Activated CD4-positive, alpha-beta memory T cell treated with anti-CD3 and anti-CD28 coated beads for 36 hours (primary cell): ENCODE measurements around the gene AZGP1. TPM values are rescaled to one million over a fixed set of nuclear protein-coding genes. Genes with fewer than 3 reads are reported as not detected.

Experiments
- CTCF ChIA-PET: fragments of 350-600 bp; sonication (Branson Sonifier 250); formaldehyde crosslinking; loops from one replicate; lab custom pipeline; 2021; ENCODE audit warnings: antibody characterized with exemption, inconsistent platforms; lab: Charles Lee
- POLR2A ChIA-PET: fragments of 350-600 bp; sonication (Branson Sonifier 250); formaldehyde crosslinking; loops from one replicate; lab custom pipeline; 2021; ENCODE audit warnings: antibody characterized with exemption; lab: Charles Lee
- DNase-seq: peaks from one replicate; pipeline ENCODE4 v3.0.0-alpha.2; 2020
- H3K27ac Mint-ChIP-seq: one replicate; pipeline ENCODE4 v1.8.0; 2021; ENCODE audit warnings: mixed read lengths
- H3K27me3 Mint-ChIP-seq: one replicate; pipeline ENCODE4 v1.8.0; 2021; ENCODE audit warnings: mixed read lengths
- H3K36me3 Mint-ChIP-seq: one replicate; pipeline ENCODE4 v1.8.0; 2021; ENCODE audit warnings: mixed read lengths
- H3K4me1 Mint-ChIP-seq: one replicate; pipeline ENCODE4 v1.8.0; 2021; ENCODE audit warnings: low read depth, mixed read lengths
- H3K4me3 Mint-ChIP-seq: one replicate; pipeline ENCODE4 v1.8.0; 2021; ENCODE audit warnings: mild to moderate bottlenecking, mixed read lengths
- H3K9me3 Mint-ChIP-seq: one replicate; pipeline ENCODE4 v1.8.0; 2021; ENCODE audit warnings: mixed read lengths
- intact Hi-C: fragments of 100-400 bp; cut with micrococcal nuclease; formaldehyde crosslinking; loops from one replicate; pipeline ENCODE4 v1.15.1; 2023
- total RNA-seq, 2 experiments: library from RNA; stranded (reverse); gene quantifications; one replicate each; pipeline ENCODE4 v1.2.3, GENCODE V29; 2021

AZGP1 gene
- not detected for total RNA-seq

- Mint-ChIP-seq H3K36me3 (no peaks in the 10 kb centered on the region), H3K4me3 (no peak within 1 kb of the TSS), H3K27me3 (no peaks in the 10 kb centered on the region), H3K4me1 (no peaks in the 10 kb centered on the region), H3K27ac (no peak within 1 kb of the TSS), H3K9me3 (no peaks in the 10 kb centered on the region)
- intact Hi-C loops: loop anchor here (2.0 kb wide), 1 partner anchor 69 kb away; no protein-coding TSS in a partner anchor
- POLR2A ChIA-PET: no interaction called here
- DNase-seq: no peak
- CTCF ChIA-PET: interaction anchor here (0.9 kb wide), 1 partner anchor 15 kb away, joined by 3 read pairs; no protein-coding TSS in a partner anchor
Observed at GRCh38 chr7:99975782-99976521, at the start of gene AZGP1. Gene AZGP1, minus strand, starts transcription at chr7:99976031. Its CDS starts 11 bp downstream, at chr7:99976020.

GRCh38 chr7:100024020-100024619 is 48.3 kb upstream of the AZGP1 start:
- Mint-ChIP-seq H3K27ac (peak overlapping the region; percentile 13), H3K4me1 (peaks cover 48% of the 10 kb centered on the region), H3K9me3 (no peaks in the 10 kb centered on the region), H3K27me3 (no peaks in the 10 kb centered on the region), H3K36me3 (peaks cover 34% of the 10 kb centered on the region), H3K4me3 (no peak overlapping the region)
- ChIA-PET POLR2A (no interaction called here), CTCF (interaction anchor here (0.6 to 1.1 kb wide), 2 partner anchors 31 to 33 kb away, joined by 3 to 4 read pairs; no protein-coding TSS in a partner anchor)
- DNase-seq: no peak
- intact Hi-C loops: loop anchor here (10.0 kb wide), 1 partner anchor 519 kb away; the partner anchor contains the start of genes ZKSCAN5 and ZNF394

GRCh38 chr7:100023526-100023925 is 47.7 kb upstream of the AZGP1 start:
- Mint-ChIP-seq H3K4me3 (no peak overlapping the region), H3K36me3 (peaks cover 36% of the 10 kb centered on the region), H3K27ac (peak overlapping the region; percentile 13), H3K4me1 (peaks cover 53% of the 10 kb centered on the region), H3K9me3 (no peaks in the 10 kb centered on the region), H3K27me3 (no peaks in the 10 kb centered on the region)
- DNase-seq: no peak
- CTCF ChIA-PET: interaction anchor here (0.6 to 1.1 kb wide), 2 partner anchors 30 to 33 kb away, joined by 3 to 4 read pairs; no protein-coding TSS in a partner anchor
- POLR2A ChIA-PET: no interaction called here
- intact Hi-C loops: loop anchor here (10.0 kb wide), 1 partner anchor 519 kb away; the partner anchor contains the start of genes ZKSCAN5 and ZNF394

- Mint-ChIP-seq H3K36me3 (peaks cover 40% of the 10 kb centered on the region), H3K4me3 (no peak overlapping the region), H3K4me1 (peaks cover 58% of the 10 kb centered on the region), H3K9me3 (no peaks in the 10 kb centered on the region), H3K27ac (no peak overlapping the region), H3K27me3 (no peaks in the 10 kb centered on the region)
- intact Hi-C loops: loop anchor here (10.0 kb wide), 1 partner anchor 518 kb away; the partner anchor contains the start of genes ZKSCAN5 and ZNF394
- ChIA-PET CTCF (interaction anchor here (1.1 to 2.7 kb wide), 2 partner anchors 32 to 43 kb away, joined by 3 to 9 read pairs; no protein-coding TSS in a partner anchor), POLR2A (no interaction called here)
- no peak for DNase-seq
Observed at GRCh38 chr7:100022621-100023020, 46.8 kb upstream of the AZGP1 start.

GRCh38 chr7:100021297-100021696 is 45.5 kb upstream of the AZGP1 start:
- peak; percentile 27 for DNase-seq
- Mint-ChIP-seq H3K4me1 (peaks cover 70% of the 10 kb centered on the region), H3K27me3 (no peaks in the 10 kb centered on the region), H3K27ac (peak overlapping the region; percentile 50), H3K4me3 (no peak overlapping the region), H3K36me3 (peaks cover 42% of the 10 kb centered on the region), H3K9me3 (no peaks in the 10 kb centered on the region)
- intact Hi-C loops: loop anchor here (10.0 kb wide), 1 partner anchor 516 kb away; the partner anchor contains the start of genes ZKSCAN5 and ZNF394
- ChIA-PET CTCF (interaction anchor here (1.3 to 2.7 kb wide), 3 partner anchors 17 to 42 kb away, joined by 3 to 9 read pairs (median 4); no protein-coding TSS in a partner anchor), POLR2A (interaction anchor here (1.2 kb wide), 1 partner anchor 28 kb away, joined by 3 read pairs; the partner anchor contains the start of gene ZSCAN21)

- ChIA-PET CTCF (interaction anchor here (1.4 kb wide), 1 partner anchor 40 kb away, joined by 4 read pairs; no protein-coding TSS in a partner anchor), POLR2A (no interaction called here)
- peak; percentile 28 for DNase-seq
- intact Hi-C loops: loop anchor here (10.0 kb wide), 1 partner anchor 515 kb away; the partner anchor contains the start of genes ZKSCAN5 and ZNF394
- H3K9me3 Mint-ChIP-seq: no peaks in the 10 kb centered on the region
- peaks cover 33% of the 10 kb centered on the region for H3K36me3 Mint-ChIP-seq
- no peak overlapping the region for H3K4me3 Mint-ChIP-seq
- H3K4me1 Mint-ChIP-seq: peaks cover 66% of the 10 kb centered on the region
- H3K27me3 Mint-ChIP-seq: no peaks in the 10 kb centered on the region
- H3K27ac Mint-ChIP-seq: peak overlapping the region; percentile 35
Observed at GRCh38 chr7:100019908-100020307, 44.1 kb upstream of the AZGP1 start.

GRCh38 chr7:100017875-100018274 is 42.0 kb upstream of the AZGP1 start:
- no peak for DNase-seq
- H3K4me3 Mint-ChIP-seq: no peak overlapping the region
- intact Hi-C loops: no loop called here
- H3K36me3 Mint-ChIP-seq: peaks cover 17% of the 10 kb centered on the region
- H3K27ac Mint-ChIP-seq: no peak overlapping the region
- peaks cover 66% of the 10 kb centered on the region for H3K4me1 Mint-ChIP-seq
- no peaks in the 10 kb centered on the region for H3K9me3 Mint-ChIP-seq
- POLR2A ChIA-PET: no interaction called here
- no peaks in the 10 kb centered on the region for H3K27me3 Mint-ChIP-seq
- CTCF ChIA-PET: interaction anchor here (1.3 to 3.3 kb wide), 2 partner anchors 27 to 460 kb away, joined by 4 to 14 read pairs; no protein-coding TSS in a partner anchor

- H3K4me1 Mint-ChIP-seq: peaks cover 61% of the 10 kb centered on the region
Observed at GRCh38 chr7:100017300-100017699, 41.5 kb upstream of the AZGP1 start.

GRCh38 chr7:100016215-100016901 is 40.5 kb upstream of the AZGP1 start:
- Mint-ChIP-seq H3K27ac (peak overlapping the region; percentile 94), H3K27me3 (no peaks in the 10 kb centered on the region), H3K4me1 (peaks cover 52% of the 10 kb centered on the region), H3K36me3 (peaks cover 11% of the 10 kb centered on the region), H3K4me3 (peak overlapping the region; percentile 92), H3K9me3 (no peaks in the 10 kb centered on the region)
- intact Hi-C loops: no loop called here
- POLR2A ChIA-PET: interaction anchor here (0.7 to 3.0 kb wide), 6 partner anchors 15 to 544 kb away, joined by 3 to 14 read pairs (median 4); partner anchors contain the start of genes TRIM4 and ZSCAN21
- no peak for DNase-seq
- CTCF ChIA-PET: interaction anchor here (1.1 to 3.3 kb wide), 5 partner anchors 18 to 462 kb away, joined by 3 to 14 read pairs (median 4); no protein-coding TSS in a partner anchor

More at GRCh38 chr7:100017300-100017699, 41.5 kb upstream of the AZGP1 start:
- CTCF ChIA-PET: interaction anchor here (1.1 to 3.3 kb wide), 3 partner anchors 26 to 461 kb away, joined by 3 to 14 read pairs (median 4); no protein-coding TSS in a partner anchor
- Mint-ChIP-seq H3K36me3 (peaks cover 13% of the 10 kb centered on the region), H3K9me3 (no peaks in the 10 kb centered on the region), H3K27ac (no peak overlapping the region), H3K4me3 (no peak overlapping the region), H3K27me3 (no peaks in the 10 kb centered on the region)
- intact Hi-C loops: no loop called here
- no peak for DNase-seq
- POLR2A ChIA-PET: interaction anchor here (0.7 to 3.0 kb wide), 3 partner anchors 32 to 545 kb away, joined by 3 to 14 read pairs (median 4); partner anchors contain the start of genes TRIM4 and ZSCAN21

GRCh38 chr7:100015232-100016214 is 39.7 kb upstream of the AZGP1 start, which contains the start of gene ZKSCAN1:
Gene ZKSCAN1, plus strand, starts transcription at chr7:100015596. Its CDS starts 7,911 bp downstream, at chr7:100023507.
- Mint-ChIP-seq H3K4me1 (peaks cover 47% of the 10 kb centered on the region), H3K4me3 (peak within 1 kb of the TSS; percentile 92), H3K27ac (peak within 1 kb of the TSS; percentile 94), H3K36me3 (peaks cover 11% of the 10 kb centered on the region), H3K27me3 (no peaks in the 10 kb centered on the region), H3K9me3 (no peaks in the 10 kb centered on the region)
- DNase-seq: peak; percentile 91
- ChIA-PET CTCF (interaction anchor here (1.0 to 3.3 kb wide), 6 partner anchors 17 to 117 kb away, joined by 3 to 14 read pairs (median 4); no protein-coding TSS in a partner anchor), POLR2A (interaction anchor here (1.0 to 3.0 kb wide), 9 partner anchors 12 to 111 kb away, joined by 3 to 14 read pairs (median 3); partner anchors contain the start of genes MBLAC1 and TRIM4)
- intact Hi-C loops: loop anchor here (1.0 to 2.0 kb wide), 2 partner anchors 19 to 66 kb away; partner anchors contain the start of gene ZNF3
